Measurements from ENCODE around the gene ACO1. TPM values are rescaled to one million over a fixed set of nuclear protein-coding genes. Genes with fewer than 3 reads are reported as not detected.

ACO1 gene
- polyA plus RNA-seq, 1 donor from 2014 or later: 16.5 TPM

- Histone ChIP-seq H3K9ac (ENCODE audit: low read length) (peak overlapping the region; percentile 77), H3K36me3 (ENCODE audit: insufficient read depth, low read length) (no peaks in the 10 kb centered on the region), H4K20me1 (ENCODE audit: insufficient read depth) (no peaks in the 10 kb centered on the region), H3K27me3 (ENCODE audit: insufficient read depth, low read depth, low read length) (peaks cover 32% of the 10 kb centered on the region), H3K9me3 (ENCODE audit: low read length) (no peaks in the 10 kb centered on the region), H3K4me2 (ENCODE audit: low read length) (no peak overlapping the region), H3F3A (ENCODE audit: insufficient read depth, low read length, poor library complexity, severe bottlenecking) (no peaks in the 10 kb centered on the region), H2AFZ (ENCODE audit: low read depth, low read length) (peak overlapping the region; percentile 85), H3K27ac (ENCODE audit: low read length) (no peak overlapping the region), H3K79me2 (replicated peaks; ENCODE audit: insufficient read depth, low read length) (peaks cover 5% of the 10 kb centered on the region), H3K9me2 (ENCODE audit: insufficient read depth, low read length) (no peaks in the 10 kb centered on the region), H3K4me3 (ENCODE audit: low read length) (peak overlapping the region; percentile 96)
- TF ChIP-seq, protein P1, sequence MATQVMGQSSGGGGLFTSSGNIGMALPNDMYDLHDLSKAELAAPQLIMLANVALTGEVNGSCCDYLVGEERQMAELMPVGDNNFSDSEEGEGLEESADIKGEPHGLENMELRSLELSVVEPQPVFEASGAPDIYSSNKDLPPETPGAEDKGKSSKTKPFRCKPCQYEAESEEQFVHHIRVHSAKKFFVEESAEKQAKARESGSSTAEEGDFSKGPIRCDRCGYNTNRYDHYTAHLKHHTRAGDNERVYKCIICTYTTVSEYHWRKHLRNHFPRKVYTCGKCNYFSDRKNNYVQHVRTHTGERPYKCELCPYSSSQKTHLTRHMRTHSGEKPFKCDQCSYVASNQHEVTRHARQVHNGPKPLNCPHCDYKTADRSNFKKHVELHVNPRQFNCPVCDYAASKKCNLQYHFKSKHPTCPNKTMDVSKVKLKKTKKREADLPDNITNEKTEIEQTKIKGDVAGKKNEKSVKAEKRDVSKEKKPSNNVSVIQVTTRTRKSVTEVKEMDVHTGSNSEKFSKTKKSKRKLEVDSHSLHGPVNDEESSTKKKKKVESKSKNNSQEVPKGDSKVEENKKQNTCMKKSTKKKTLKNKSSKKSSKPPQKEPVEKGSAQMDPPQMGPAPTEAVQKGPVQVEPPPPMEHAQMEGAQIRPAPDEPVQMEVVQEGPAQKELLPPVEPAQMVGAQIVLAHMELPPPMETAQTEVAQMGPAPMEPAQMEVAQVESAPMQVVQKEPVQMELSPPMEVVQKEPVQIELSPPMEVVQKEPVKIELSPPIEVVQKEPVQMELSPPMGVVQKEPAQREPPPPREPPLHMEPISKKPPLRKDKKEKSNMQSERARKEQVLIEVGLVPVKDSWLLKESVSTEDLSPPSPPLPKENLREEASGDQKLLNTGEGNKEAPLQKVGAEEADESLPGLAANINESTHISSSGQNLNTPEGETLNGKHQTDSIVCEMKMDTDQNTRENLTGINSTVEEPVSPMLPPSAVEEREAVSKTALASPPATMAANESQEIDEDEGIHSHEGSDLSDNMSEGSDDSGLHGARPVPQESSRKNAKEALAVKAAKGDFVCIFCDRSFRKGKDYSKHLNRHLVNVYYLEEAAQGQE (IDR thresholded peaks at IDR 0.05; ENCODE audit: borderline replicate concordance): no peak
- TF ChIP-seq MXI1 (conservative IDR thresholded peaks at IDR 0.05; ENCODE audit: poor library complexity, severe bottlenecking): no peak
Measured at GRCh38 chr9:32384002-32384363, 460 bp upstream of the ACO1 start.

GRCh38 chr9:32385152-32385884, 875 bp downstream of the ACO1 start:
- peaks cover 5% of the 10 kb centered on the region for H3K79me2 ChIP-seq (replicated peaks; ENCODE audit: insufficient read depth, low read length)
- H4K20me1 ChIP-seq (ENCODE audit: insufficient read depth): no peaks in the 10 kb centered on the region
- H2AFZ ChIP-seq (ENCODE audit: low read depth, low read length): peak overlapping the region; percentile 85
- H3F3A ChIP-seq (ENCODE audit: insufficient read depth, low read length, poor library complexity, severe bottlenecking): no peaks in the 10 kb centered on the region
- TF ChIP-seq, protein P2, sequence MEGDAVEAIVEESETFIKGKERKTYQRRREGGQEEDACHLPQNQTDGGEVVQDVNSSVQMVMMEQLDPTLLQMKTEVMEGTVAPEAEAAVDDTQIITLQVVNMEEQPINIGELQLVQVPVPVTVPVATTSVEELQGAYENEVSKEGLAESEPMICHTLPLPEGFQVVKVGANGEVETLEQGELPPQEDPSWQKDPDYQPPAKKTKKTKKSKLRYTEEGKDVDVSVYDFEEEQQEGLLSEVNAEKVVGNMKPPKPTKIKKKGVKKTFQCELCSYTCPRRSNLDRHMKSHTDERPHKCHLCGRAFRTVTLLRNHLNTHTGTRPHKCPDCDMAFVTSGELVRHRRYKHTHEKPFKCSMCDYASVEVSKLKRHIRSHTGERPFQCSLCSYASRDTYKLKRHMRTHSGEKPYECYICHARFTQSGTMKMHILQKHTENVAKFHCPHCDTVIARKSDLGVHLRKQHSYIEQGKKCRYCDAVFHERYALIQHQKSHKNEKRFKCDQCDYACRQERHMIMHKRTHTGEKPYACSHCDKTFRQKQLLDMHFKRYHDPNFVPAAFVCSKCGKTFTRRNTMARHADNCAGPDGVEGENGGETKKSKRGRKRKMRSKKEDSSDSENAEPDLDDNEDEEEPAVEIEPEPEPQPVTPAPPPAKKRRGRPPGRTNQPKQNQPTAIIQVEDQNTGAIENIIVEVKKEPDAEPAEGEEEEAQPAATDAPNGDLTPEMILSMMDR (IDR thresholded peaks at IDR 0.05; ENCODE audit: poor library complexity, severe bottlenecking): no peak
- TF ChIP-seq TAF1 (IDR thresholded peaks at IDR 0.05; ENCODE audit: low read depth) (no peak), EZH2 (IDR thresholded peaks at IDR 0.05; ENCODE audit: borderline replicate concordance, insufficient read depth, low read length, poor library complexity, severe bottlenecking) (no peak), EP300 (conservative IDR thresholded peaks at IDR 0.05; ENCODE audit: poor library complexity, severe bottlenecking) (no peak), MXI1 (conservative IDR thresholded peaks at IDR 0.05; ENCODE audit: poor library complexity, severe bottlenecking) (no peak), POLR2AphosphoS5 (IDR thresholded peaks at IDR 0.05) (no peak), RAD21 (conservative IDR thresholded peaks at IDR 0.05) (no peak), SMC3 (conservative IDR thresholded peaks at IDR 0.05; ENCODE audit: poor library complexity) (no peak)
- TF ChIP-seq, protein P1 (IDR thresholded peaks at IDR 0.05; ENCODE audit: borderline replicate concordance): no peak
- H3K4me3 ChIP-seq (ENCODE audit: low read length): peak overlapping the region; percentile 96
- H3K27me3 ChIP-seq (ENCODE audit: insufficient read depth, low read depth, low read length): peaks cover 32% of the 10 kb centered on the region
- no peak overlapping the region for H3K27ac ChIP-seq (ENCODE audit: low read length)
- H3K9me2 ChIP-seq (ENCODE audit: insufficient read depth, low read length): no peaks in the 10 kb centered on the region
- no peaks in the 10 kb centered on the region for H3K9me3 ChIP-seq (ENCODE audit: low read length)
- H3K36me3 ChIP-seq (ENCODE audit: insufficient read depth, low read length): no peaks in the 10 kb centered on the region
- H3K4me2 ChIP-seq (ENCODE audit: low read length): peak overlapping the region; percentile 53
- peak overlapping the region; percentile 77 for H3K9ac ChIP-seq (ENCODE audit: low read length)

All from neural cell (in vitro differentiated cells).